Activated CD8-positive, alpha-beta T cell treated with anti-CD3 and anti-CD28 coated beads, Interleukin-2, amount 10 ng/mL, durations not matched to agents 7 days and 5 days (primary cell): Measurements from ENCODE around the gene IL1R2. TPM values are rescaled to one million over a fixed set of nuclear protein-coding genes. Genes with fewer than 3 reads are reported as not detected.
"Not testable (repeated sequence)": the region's sequence is repeated elsewhere in the genome, so short reads cannot be mapped to it uniquely, and the experiment has no call there.

Experiments
- ATAC-seq: fragments of 150-1000 bp; cut with Tn5 transposase; one replicate; pipeline ENCODE4 v1.10.0; 2021; ENCODE audit warnings: moderate library complexity
- CTCF ChIA-PET: fragments of 350-600 bp; sonication (Branson Sonifier 250); formaldehyde crosslinking; loops from one replicate; lab custom pipeline; 2021; ENCODE audit warnings: antibody characterized with exemption; lab: Charles Lee
- POLR2A ChIA-PET: fragments of 350-600 bp; sonication (Branson Sonifier 250); formaldehyde crosslinking; loops from one replicate; lab custom pipeline; 2021; ENCODE audit warnings: antibody characterized with exemption; lab: Charles Lee
- DNase-seq: peaks from one replicate; pipeline ENCODE4 v3.0.0-alpha.2; 2020
- H3K27ac Mint-ChIP-seq: one replicate; pipeline ENCODE4 v1.8.0; 2021; ENCODE audit warnings: mild to moderate bottlenecking, mixed read lengths
- H3K27me3 Mint-ChIP-seq: one replicate; pipeline ENCODE4 v1.8.0; 2021; ENCODE audit warnings: low read depth, mixed read lengths
- H3K36me3 Mint-ChIP-seq: one replicate; pipeline ENCODE4 v1.8.0; 2021; ENCODE audit warnings: low read depth, mixed read lengths
- H3K4me1 Mint-ChIP-seq: one replicate; pipeline ENCODE4 v1.8.0; 2021; ENCODE audit warnings: low read depth, mixed read lengths
- H3K4me3 Mint-ChIP-seq: one replicate; pipeline ENCODE4 v1.8.0; 2021; ENCODE audit warnings: mild to moderate bottlenecking, mixed read lengths
- H3K9me3 Mint-ChIP-seq: one replicate; pipeline ENCODE4 v1.8.0; 2022; ENCODE audit warnings: mixed read lengths; ENCODE audit not compliant: insufficient read depth
- total RNA-seq, 2 experiments: library from RNA; stranded (reverse); gene quantifications; one replicate each; pipeline ENCODE4 v1.2.3, GENCODE V29; 2021

The IL1R2 gene
- total RNA-seq, 2 experiments from 2014 or later: not detected

DNA sequence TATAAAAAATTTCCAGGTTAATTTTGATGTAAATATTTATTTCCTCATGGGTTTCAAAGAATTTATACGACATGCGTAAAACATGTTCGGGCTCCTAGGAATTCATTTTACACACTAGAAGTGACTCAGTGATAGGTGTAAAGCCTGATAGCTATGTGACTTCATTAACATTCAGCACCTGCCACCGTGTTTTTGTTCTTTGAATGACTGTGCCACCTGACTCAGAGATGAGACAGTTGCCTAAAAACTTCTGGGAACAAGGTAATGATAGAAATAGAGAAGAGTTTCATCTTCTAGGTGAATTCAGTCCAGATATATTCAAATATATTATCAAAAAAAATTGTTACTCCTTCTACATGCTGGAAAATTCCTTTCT lies 10.0 kb downstream of the IL1R2 start:
- no peak overlapping the region for H3K27ac Mint-ChIP-seq
- H3K36me3 Mint-ChIP-seq: no peaks in the 10 kb centered on the region
- ChIA-PET POLR2A (no interaction called here), CTCF (interaction anchor here (1.9 to 3.4 kb wide), 2 partner anchors 117 to 239 kb away, joined by 6 to 23 read pairs; no protein-coding TSS in a partner anchor)
- peaks cover 2% of the 10 kb centered on the region for H3K27me3 Mint-ChIP-seq
- no peaks in the 10 kb centered on the region for H3K9me3 Mint-ChIP-seq
- no peak for DNase-seq
- peaks cover 7% of the 10 kb centered on the region for H3K4me1 Mint-ChIP-seq
- ATAC-seq: no peak
- H3K4me3 Mint-ChIP-seq: no peak overlapping the region

DNA sequence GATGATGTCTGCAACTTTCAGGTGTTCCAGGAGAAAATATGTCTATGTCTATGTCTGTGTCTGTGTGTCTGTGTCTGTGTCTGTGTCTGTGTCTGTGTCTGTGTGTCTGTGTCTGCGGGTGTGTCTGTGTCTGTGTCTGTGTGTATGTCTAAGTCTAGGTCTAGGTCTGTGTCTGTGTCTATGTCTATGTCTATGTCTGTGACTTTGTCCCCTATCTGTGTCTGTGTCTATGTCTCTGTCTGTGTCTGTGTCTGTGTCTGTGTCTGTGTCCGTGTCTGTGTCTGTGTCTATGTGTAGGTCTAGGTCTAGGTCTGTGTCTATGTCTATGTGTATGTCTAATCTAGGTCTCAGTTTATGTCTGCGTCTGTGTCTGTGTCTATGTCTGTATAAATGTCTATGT lies 10.5 kb downstream of the IL1R2 start:
- Mint-ChIP-seq H3K36me3 (no peaks in the 10 kb centered on the region), H3K27me3 (peaks cover 2% of the 10 kb centered on the region), H3K4me3 (no peak overlapping the region), H3K27ac (no peak overlapping the region), H3K4me1 (peaks cover 7% of the 10 kb centered on the region), H3K9me3 (no peaks in the 10 kb centered on the region)
- CTCF ChIA-PET: interaction anchor here (1.9 to 3.4 kb wide), 2 partner anchors 118 to 238 kb away, joined by 6 to 23 read pairs; no protein-coding TSS in a partner anchor
- DNase-seq (no peak), ATAC-seq (no peak)
- POLR2A ChIA-PET: no interaction called here

DNA sequence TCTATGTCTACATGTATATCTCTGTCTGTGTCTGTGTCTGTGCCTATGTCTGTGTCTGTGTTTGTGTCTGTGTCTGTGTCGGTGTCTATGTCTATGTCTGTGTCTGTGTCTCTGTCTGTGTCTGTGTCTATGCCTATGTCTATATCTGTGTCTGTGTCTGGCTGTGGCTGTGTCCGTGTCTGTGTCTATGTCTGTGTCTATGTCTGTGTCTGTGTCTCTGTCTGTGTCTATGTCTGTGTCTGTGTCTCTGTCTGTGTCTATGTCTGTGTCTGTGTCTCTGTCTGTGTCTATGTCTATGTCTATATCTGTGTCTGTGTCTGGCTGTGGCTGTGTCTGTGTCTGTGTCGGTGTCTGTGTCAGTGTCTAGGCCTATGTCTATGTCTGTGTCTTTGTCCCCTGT lies 11.1 kb downstream of the IL1R2 start:
- POLR2A ChIA-PET, H3K4me3 Mint-ChIP-seq, H3K27ac Mint-ChIP-seq, H3K36me3 Mint-ChIP-seq, H3K9me3 Mint-ChIP-seq, DNase-seq, CTCF ChIA-PET, H3K27me3 Mint-ChIP-seq, ATAC-seq, H3K4me1 Mint-ChIP-seq: not testable (repeated sequence)

DNA sequence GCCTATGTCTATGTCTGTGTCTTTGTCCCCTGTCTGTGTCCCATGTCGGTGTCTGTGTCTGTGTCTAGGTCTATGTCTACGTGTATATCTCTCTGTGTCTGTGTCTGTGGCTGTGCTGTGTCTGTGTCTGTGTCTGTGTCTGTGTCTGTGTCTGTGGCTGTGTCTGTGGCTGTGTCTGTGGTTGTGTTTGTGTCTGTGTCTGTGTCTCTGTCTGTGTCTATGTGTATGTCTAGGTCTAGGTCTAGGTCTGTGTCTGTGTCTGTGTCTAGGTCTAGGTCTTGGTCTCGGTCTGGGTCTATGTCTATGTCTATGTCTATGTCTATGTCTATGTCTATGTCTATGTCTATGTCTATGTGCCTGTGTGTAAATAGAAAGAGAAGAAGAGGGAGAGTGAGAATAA lies 11.9 kb downstream of the IL1R2 start:
- H3K27me3 Mint-ChIP-seq: peaks cover 2% of the 10 kb centered on the region
- ChIA-PET CTCF (interaction anchor here (0.9 to 4.8 kb wide), 4 partner anchors 17 to 582 kb away, joined by 3 to 77 read pairs (median 8); no protein-coding TSS in a partner anchor), POLR2A (no interaction called here)
- no peak overlapping the region for H3K4me3 Mint-ChIP-seq
- H3K9me3 Mint-ChIP-seq: no peaks in the 10 kb centered on the region
- no peak for DNase-seq
- no peaks in the 10 kb centered on the region for H3K36me3 Mint-ChIP-seq
- no peak for ATAC-seq
- H3K27ac Mint-ChIP-seq: no peak overlapping the region
- peaks cover 3% of the 10 kb centered on the region for H3K4me1 Mint-ChIP-seq

DNA sequence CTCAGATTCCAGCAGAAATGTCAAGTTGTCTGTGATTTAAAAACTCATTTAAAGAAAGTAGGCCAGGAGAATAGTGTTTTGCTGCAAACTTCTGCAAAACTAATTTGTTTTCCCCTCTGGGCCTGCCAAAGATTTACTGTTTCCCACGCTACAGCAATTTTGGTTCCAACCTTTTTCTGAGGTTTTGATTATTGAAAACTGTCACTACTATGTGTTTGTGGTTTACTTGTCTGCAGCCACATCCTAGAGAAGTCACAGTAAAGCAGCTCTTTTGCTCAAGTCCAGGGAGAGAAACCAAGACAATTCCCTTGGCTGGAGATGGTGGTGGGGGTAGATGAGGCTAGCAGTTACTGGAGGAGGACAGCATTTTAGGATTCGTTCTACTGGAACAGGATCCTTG lies 12.8 kb downstream of the IL1R2 start:
- ATAC-seq: peak; percentile 31
- Mint-ChIP-seq H3K27ac (no peak overlapping the region), H3K4me3 (no peak overlapping the region), H3K9me3 (no peaks in the 10 kb centered on the region), H3K36me3 (no peaks in the 10 kb centered on the region), H3K27me3 (no peaks in the 10 kb centered on the region), H3K4me1 (no peaks in the 10 kb centered on the region)
- ChIA-PET POLR2A (no interaction called here), CTCF (interaction anchor here (0.7 to 4.8 kb wide), 10 partner anchors 8 to 583 kb away, joined by 3 to 77 read pairs (median 6); no protein-coding TSS in a partner anchor)
- DNase-seq: peak; percentile 32

DNA sequence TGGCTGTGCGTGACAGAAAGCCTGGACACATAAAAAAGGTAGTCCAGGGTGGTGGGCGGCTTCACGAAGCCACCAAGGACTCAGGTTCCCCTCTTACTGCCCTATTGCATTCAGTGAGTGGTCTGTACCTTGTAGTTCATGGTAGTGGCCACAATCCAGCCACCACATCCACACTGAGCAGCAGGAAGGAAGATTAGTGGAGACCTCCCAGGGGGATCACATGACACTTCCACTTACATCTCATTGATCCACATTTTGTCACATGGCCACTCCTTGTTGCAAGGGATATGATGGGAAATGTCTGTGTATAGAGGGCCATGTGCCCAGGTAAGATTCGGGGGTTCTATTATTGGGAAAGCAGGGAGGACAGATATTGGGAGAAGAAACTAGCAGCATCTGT lies 13.7 kb downstream of the IL1R2 start:
- ATAC-seq (no peak), DNase-seq (no peak)
- no peaks in the 10 kb centered on the region for H3K36me3 Mint-ChIP-seq
- no peak overlapping the region for H3K27ac Mint-ChIP-seq
- ChIA-PET POLR2A (no interaction called here), CTCF (interaction anchor here (0.7 to 4.8 kb wide), 17 partner anchors 9 to 445 kb away, joined by 3 to 77 read pairs (median 5); no protein-coding TSS in a partner anchor)
- H3K9me3 Mint-ChIP-seq: no peaks in the 10 kb centered on the region
- no peaks in the 10 kb centered on the region for H3K27me3 Mint-ChIP-seq
- H3K4me1 Mint-ChIP-seq: no peaks in the 10 kb centered on the region
- H3K4me3 Mint-ChIP-seq: no peak overlapping the region

DNA sequence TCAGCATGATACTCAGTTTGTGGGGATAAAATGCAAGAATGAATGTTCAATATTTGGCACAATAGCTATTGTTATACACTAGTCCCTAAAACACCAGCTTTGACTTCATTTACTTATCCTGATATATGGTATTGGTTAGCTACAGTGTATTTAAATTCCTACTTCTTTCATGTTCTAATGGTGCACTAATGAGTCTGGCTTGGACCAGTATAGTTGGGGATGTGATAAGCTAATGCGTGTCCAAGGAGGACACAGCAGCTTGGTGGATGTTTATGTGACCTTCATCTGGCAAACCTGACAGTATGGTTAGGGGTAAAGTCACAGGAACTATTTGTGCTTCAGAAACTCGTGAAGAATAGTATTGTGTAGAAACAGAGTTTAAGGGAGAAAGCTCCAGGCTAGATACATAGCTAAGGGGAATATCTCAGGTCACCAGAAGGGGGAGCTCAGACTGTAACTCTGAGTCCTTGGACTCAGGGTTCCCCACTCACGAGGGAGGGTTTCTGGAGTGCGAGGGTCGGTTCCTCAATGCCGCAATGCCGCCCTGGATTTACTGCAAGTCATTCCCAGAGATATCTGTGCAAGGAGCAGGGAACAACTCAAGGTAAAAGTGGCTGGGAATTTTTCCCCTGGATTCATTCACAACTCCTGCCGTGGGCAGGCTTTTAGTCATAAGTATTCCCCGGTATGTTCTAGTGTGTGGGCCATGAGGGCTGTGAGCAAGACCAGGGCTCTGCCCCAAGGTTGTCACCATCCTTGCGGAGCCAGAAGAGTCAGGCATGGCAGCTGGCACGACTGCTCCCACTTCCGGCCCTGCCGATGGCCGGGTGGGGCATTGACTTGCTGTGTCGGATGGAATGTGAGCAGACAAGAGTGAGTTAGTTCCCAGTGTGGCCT lies 14.5 kb downstream of the IL1R2 start:
- Mint-ChIP-seq H3K4me3 (no peak overlapping the region), H3K9me3 (no peaks in the 10 kb centered on the region), H3K27me3 (peaks cover 2% of the 10 kb centered on the region), H3K36me3 (no peaks in the 10 kb centered on the region), H3K27ac (no peak overlapping the region), H3K4me1 (no peaks in the 10 kb centered on the region)
- POLR2A ChIA-PET: no interaction called here
- peak; percentile 49 for DNase-seq
- peak; percentile 57 for ATAC-seq
- CTCF ChIA-PET: interaction anchor here (0.6 to 4.8 kb wide), 36 partner anchors 8 to 455 kb away, joined by 3 to 77 read pairs (median 4); no protein-coding TSS in a partner anchor

DNA sequence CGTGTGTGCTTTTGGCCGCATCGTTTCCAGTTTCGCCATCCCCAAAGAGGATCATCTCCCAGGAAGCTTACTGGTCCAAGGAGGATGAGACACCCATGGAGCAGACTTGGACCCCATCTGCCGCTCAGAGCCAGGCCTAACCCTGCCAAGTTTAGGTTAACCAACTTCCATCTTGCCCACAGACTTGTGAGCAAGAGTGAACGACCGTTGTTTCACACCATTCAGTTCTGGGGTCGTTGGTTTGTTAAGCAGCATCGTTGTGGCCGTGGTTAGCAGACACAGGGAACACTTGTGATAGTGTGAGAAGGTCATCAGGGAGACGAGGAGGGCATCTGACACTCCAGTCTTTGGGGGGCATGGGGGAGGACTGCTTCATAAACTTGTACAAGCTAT lies 15.1 kb downstream of the IL1R2 start:
- DNase-seq: no peak
- H3K4me1 Mint-ChIP-seq: no peaks in the 10 kb centered on the region
- H3K4me3 Mint-ChIP-seq: no peak overlapping the region
- H3K36me3 Mint-ChIP-seq: no peaks in the 10 kb centered on the region
- ATAC-seq: no peak
- ChIA-PET POLR2A (interaction anchor here (0.9 kb wide), 1 partner anchor 39 kb away, joined by 3 read pairs; no protein-coding TSS in a partner anchor), CTCF (interaction anchor here (0.7 to 4.8 kb wide), 22 partner anchors 8 to 444 kb away, joined by 3 to 77 read pairs (median 6); no protein-coding TSS in a partner anchor)
- H3K27ac Mint-ChIP-seq: no peak overlapping the region
- H3K9me3 Mint-ChIP-seq: no peaks in the 10 kb centered on the region
- peaks cover 2% of the 10 kb centered on the region for H3K27me3 Mint-ChIP-seq

DNA sequence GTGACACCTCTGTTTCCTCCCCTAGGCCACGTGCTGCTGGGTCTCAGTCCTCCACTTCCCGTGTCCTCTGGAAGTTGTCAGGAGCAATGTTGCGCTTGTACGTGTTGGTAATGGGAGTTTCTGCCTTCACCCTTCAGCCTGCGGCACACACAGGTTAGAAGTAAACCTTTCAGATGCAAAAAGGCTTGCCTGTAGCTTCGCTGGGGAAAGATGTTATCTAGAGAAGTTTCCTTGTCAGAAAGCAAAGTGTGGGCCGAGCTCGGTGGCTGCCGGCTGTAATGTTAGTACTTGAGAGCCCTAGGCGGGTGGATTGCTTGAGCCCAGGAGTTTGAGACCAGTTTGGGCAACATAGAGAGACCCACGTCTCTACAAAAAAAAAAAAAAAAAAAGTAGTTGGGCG lies 16.7 kb downstream of the IL1R2 start:
- no peak overlapping the region for H3K27ac Mint-ChIP-seq

DNA sequence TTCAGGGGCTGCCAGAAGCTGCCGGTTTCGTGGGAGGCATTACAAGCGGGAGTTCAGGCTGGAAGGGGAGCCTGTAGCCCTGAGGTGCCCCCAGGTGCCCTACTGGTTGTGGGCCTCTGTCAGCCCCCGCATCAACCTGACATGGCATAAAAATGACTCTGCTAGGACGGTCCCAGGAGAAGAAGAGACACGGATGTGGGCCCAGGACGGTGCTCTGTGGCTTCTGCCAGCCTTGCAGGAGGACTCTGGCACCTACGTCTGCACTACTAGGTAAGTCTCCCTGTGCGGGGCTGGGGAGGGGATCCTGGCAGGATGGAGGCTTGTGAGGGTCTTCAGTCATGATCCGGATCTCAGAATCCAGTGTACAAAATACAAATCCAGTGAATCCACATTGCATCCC lies 17.8 kb downstream of the IL1R2 start:
- no peaks in the 10 kb centered on the region for H3K4me1 Mint-ChIP-seq
- ChIA-PET CTCF (interaction anchor here (4.3 kb wide), 1 partner anchor 11 kb away, joined by 34 read pairs; no protein-coding TSS in a partner anchor), POLR2A (no interaction called here)
- no peaks in the 10 kb centered on the region for H3K9me3 Mint-ChIP-seq
- DNase-seq (no peak), ATAC-seq (no peak)
- H3K27me3 Mint-ChIP-seq: peaks cover 2% of the 10 kb centered on the region
- H3K36me3 Mint-ChIP-seq: no peaks in the 10 kb centered on the region
- H3K4me3 Mint-ChIP-seq: no peak overlapping the region
- no peak overlapping the region for H3K27ac Mint-ChIP-seq

More for the DNA sequence above, 16.7 kb downstream of the IL1R2 start:
- Mint-ChIP-seq H3K36me3 (no peaks in the 10 kb centered on the region), H3K9me3 (no peaks in the 10 kb centered on the region), H3K4me1 (no peaks in the 10 kb centered on the region), H3K27me3 (peaks cover 2% of the 10 kb centered on the region), H3K4me3 (no peak overlapping the region)
- no peak for ATAC-seq
- DNase-seq: no peak
- ChIA-PET CTCF (interaction anchor here (1.3 to 4.8 kb wide), 4 partner anchors 10 to 232 kb away, joined by 3 to 77 read pairs (median 20); no protein-coding TSS in a partner anchor), POLR2A (no interaction called here)

DNA sequence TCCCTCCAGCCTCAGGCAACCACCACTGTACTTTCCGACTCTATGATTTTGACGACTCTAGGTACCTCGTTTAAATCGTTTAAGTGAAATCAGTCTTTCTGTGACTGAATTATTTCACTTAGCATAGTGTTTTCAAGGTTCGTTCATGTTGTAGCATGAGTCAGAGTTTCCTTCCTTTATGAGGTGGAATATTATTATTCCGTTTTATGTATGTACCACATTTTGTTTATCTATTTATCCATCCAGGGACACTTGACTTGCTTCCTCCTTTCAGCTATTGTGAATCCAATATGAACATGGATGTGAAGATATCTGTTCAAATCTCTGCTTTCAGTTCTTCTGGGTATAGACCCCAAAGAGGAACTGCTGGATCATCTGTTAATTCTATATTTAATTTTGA lies 19.1 kb downstream of the IL1R2 start:
- ChIA-PET POLR2A (no interaction called here), CTCF (no interaction called here)
- Mint-ChIP-seq H3K9me3 (no peaks in the 10 kb centered on the region), H3K27me3 (peaks cover 2% of the 10 kb centered on the region), H3K36me3 (no peaks in the 10 kb centered on the region), H3K4me3 (no peak overlapping the region), H3K4me1 (no peaks in the 10 kb centered on the region), H3K27ac (no peak overlapping the region)
- ATAC-seq: no peak
- no peak for DNase-seq
